ENCODE measurements around the gene SYPL1.
"Not testable (repeated sequence)": the region's sequence is repeated elsewhere in the genome, so short reads cannot be mapped to it uniquely, and the experiment has no call there.

SYPL1 gene

DNA sequence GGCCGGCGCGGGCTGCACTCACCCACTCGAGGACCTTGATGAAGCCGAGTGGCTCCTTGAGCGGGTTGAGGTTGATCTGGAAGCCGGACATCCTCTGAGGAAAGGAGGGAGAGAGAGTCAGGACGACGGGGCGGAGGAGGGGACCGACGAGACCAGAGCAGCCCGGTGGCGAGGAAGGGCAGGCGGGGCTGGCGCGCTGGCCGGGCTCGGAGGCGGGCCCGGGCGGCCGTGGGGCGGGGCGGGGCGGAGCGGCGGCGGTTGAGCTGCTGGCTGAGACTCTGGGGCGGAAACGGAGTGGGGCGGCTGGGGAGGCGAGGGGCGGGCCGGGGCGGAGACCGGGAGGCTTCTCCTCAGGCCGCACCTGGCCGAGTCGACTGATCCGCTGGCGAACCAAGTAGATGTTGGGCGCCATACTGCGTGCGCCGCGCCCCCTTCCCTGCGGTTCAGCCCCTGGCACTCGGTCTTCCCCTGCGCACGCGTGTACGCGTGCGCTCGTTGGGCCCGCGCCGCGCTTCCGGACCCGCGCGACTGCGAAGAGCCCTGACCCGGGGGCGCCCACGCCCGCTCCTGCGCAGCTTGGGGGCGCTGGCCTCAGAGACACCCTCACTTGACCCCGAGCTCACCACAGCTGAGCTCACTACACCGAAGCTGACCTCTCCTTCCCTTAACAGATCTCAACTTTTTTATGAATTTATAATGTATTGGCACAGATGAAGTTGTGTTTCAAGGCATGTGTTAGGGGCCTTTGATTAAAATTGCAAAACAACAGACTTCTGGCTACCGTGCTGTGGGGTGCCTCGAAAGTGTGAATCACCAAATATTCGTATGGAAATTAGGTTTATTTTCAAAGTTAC, at the start of gene SYPL1:
SYPL1 (minus strand) TSS at position 195 of the 854 bp plus-strand sequence; CDS start at position 91, 104 bp downstream.
- peak; percentile 95 for DNase-seq

DNA sequence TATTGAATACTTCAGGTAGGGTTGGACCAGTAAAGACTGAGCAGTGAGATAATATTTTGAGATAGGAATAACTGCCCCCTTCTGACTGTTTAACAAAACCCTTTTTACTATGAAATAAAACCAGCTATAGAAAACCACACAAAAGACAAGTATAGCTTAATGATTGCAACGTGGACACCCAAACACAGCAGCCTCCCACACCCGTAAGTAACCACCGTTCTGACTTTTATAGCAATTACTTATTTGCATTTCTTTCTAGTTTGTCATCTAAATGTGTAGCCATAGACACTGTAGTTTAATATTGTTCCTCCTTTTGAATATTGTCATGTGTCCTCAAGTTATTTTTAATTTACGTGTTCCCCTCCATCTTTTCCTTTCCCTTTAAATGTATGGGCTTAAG, 42.9 kb upstream of the SYPL1 start:
- DNase-seq: no peak

DNA sequence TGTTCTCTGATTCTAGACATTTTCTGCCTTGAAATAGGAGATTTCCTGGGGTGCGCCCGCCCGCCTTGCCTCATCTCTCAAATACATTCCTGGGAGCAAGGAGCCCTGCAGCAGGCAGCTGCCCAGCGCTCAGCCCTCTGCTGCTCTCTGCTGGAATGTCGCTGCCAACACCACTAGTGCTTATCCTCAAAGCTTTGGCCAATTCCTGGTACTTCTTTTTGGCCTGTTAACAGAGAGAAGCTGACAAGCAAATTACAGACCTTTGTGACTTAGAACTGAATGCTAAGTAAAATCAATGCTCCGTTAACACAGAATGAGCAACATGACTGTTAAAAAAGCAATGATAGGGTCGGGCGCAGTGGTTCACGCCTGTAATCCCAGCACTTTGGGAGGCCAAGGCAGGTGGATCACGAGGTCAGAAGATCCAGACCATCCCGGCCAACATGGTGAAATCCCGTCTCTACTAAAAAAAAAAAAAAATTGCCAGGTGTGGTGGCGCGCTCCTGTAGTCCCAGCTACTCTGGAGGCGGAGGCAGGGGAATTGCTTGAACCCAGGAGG, 41.9 kb upstream of the SYPL1 start:
- DNase-seq: peak; percentile 85

DNA sequence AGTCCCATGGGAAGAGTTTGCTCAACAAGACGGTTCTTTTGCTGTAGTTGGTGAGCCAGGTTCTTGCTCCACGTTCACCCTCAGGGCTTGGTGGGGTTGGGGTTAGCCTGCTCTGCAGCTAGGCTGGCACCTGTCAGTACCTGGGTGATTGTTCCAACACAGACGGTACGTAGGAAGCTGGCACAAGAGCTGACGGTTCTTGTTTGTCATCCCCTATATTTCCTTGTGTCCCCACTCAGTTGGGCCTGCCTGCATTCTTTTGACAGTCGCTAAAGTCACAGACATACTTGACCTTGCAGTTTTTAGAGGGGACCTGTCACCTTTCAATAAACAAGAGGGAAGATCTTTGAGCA, 40.2 kb upstream of the SYPL1 start:
- DNase-seq: no peak

DNA sequence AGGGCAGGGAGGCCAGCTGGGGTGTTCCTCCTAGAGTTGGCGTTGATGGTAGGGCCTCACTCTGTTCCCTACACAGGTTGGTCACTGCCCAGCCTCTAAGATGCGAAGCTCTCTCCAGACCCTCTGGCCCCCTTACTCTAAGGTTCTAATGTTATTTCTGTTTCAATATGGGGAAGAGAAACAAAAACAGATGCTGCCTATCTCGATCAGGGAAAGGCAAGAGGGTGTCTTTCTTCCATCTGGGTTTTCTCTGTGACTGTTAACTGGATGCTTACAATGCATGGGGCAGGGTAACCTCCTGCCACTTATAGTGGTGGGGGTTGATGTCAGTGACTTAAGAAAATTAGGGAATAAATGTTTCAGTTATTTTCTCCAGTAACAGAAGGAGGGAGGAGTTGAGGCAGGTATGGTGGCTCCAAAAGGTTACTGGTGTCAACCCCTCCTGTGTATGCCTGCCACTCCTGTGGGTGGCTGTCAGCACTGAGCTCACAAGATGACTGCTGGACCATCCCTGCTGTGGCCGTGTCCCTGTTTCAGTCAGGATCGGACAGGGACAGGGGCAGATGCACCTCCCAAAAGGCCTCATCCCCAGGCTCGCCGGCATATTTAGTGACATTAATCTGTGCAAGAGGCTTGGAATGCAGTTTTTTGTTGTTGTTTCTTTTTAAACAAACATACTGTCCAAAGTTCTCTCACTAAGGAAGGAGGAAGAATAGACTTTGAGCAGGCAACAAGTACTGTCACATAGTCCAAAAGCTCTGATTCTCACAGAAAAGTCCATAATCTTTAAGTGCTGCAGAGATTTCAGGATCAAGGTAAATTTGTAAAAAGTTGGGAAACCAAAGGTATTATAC, 39.6 kb upstream of the SYPL1 start:
- no peak for DNase-seq

DNA sequence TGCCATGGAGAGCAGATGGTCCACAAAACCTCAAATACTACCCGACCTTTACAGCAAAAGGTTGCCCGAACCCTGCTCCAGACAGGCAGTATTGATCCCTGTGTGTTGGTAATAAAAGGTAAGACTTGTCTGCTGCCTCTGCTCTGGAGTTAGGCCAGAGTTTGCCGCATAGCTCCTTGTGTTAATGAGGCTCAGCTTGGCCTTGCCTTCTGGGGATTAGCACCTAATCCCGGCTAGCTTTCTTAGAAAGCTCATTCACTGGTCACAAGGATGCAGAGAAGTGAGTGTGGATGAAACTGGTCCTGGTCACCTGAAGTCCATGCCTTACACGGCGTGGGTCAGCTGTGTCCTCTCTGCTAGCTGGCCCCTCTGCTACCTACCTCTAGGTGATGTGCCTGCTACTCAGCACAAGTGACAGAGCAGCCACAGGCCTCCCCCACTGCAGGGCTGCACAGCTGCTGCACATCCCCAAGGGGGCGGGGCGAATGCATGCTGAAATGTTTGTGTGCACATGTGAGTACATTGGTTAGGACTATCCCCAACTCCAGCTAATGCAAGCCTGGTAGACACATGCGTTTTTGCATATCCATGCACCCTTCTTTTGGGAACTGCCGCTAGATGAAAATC, 31.7 kb upstream of the SYPL1 start:
- no peak for DNase-seq

DNA sequence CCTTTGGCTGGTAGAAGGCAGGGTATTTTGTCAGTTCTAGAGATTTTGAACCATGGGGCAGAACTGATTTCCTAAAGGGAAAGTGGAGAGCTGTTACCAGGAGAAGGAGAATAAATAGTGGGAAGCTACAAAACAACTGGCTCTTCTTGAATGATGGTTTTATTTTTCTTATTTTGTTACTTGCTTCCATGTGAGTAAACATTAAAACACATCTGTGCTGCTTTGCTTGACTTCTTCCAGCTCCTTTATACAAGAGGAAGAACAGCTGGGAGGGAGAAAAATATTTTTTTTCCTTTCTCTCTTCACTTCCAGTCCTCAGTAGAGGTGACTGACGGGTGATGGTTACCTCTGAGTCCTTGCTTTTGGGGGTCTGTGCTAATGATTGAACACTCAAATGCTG, 30.0 kb upstream of the SYPL1 start:
- DNase-seq: no peak

DNA sequence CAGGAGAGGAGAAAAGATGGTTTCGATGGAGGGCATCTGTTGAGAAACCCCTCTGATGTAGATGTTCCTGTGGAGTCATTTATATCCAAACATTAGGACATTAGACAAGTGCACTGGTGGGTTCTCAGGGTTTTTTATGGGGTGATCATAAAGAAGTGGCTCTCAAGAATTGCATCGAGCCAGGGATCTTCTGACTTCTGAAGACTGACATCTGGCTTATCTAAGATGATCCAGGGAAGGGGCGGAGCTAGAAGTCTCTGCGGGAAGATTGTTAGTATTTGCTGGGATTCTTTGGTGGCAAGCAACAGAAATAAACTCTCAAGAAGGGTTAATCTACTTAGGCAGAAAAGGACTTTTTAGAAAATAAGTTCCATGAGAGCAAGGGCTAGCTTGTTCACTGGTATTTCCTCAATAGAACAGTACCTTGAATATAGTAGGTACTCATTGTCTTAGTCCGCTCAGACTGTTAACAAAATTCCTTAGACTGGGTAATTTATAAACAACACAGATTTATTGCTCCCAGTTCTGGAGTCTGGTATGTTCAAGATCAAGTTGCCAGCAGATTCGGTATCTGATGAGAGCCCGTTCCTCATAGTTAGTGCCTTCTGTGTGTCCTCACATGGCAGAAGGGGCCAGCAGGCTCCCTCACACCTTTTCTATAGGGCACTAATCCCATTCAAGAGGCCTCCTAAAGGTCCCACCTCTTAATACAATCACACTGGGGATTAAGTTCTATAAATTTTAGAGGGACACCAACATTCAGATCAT, 28.5 kb upstream of the SYPL1 start:
- DNase-seq: no peak

DNA sequence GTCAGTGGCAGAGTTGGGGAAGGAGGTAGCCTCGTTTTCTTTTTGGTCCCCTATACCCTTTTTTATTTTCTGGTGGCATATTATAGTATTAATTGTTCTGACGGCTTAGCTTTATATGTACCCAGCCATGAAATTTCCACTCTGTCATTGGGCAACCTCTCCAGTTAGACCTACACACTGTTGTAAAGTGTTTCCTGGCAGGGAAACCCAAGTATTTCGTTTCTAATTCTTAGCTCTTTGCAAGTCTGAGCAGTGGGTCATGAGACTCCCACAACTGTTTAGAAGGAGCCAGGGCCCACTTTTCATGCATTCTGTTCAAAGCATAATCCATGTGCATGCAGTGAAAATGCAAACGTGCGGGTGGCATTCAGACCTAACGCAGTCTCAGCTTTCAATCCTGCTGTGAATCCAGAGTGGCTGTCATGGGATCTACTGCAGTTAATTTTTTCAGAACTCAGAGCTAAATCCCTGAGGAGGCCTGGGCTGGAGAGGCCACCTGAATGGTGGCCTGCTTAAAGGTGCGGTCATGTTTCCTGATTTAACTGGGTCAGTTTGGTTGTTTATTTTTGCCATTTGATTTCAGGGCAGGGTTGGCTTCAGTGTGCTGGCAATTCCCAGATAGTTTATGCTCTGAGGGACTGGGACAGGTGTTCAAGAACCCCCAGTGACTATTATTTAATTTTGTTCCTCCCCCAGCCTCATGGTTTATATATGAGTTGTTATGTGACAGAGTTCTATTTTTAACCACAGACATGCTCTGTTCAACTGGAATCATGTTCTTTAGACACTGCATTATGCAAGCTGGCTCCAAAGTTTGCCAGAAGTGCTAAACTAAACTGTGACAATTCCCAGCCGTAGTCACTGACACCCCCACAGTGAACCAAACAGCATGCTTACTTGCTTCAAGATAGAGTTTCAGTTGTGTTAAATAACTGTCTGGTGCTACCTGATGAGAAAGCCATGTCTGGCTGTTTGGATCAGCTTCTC, 27.4 kb upstream of the SYPL1 start:
- no peak for DNase-seq

DNA sequence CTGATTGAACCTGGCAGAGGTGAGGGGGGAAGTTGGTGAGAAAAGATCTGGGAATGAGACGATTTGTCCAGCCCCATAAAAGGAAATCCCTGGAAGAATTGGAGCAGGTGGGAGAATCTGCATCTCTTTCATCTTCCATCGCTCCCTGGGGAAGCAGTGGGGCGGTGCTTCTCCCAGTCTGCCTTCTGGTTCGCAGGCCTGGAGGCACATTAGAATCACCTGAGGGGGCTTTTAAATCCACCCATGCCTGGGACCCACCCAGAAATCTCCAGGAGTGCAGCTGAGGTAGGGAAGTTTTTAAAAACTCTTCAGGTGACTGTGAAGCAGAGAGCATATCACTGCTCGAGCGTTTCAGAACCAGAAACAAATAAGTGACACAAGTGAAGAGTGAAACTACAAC, 26.7 kb upstream of the SYPL1 start:
- no peak for DNase-seq

DNA sequence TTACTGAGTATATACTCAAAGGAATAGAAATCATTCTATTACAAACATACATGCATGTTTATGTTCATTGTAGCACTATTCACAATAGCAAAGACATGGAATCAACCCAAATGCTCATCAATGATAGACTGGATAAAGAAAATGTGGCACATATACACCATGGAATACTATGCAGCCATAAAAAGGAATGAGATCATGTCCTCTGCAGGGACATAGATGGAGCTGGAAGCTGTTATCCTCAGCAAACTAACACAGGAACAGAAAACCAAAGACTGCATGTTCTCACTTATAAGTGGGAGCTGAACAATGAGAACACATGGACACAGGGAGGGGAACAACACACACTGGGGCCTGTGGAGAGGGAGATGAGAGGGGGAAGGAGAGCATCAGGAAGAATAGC, 26.1 kb upstream of the SYPL1 start:
- DNase-seq: not testable (repeated sequence)

DNA sequence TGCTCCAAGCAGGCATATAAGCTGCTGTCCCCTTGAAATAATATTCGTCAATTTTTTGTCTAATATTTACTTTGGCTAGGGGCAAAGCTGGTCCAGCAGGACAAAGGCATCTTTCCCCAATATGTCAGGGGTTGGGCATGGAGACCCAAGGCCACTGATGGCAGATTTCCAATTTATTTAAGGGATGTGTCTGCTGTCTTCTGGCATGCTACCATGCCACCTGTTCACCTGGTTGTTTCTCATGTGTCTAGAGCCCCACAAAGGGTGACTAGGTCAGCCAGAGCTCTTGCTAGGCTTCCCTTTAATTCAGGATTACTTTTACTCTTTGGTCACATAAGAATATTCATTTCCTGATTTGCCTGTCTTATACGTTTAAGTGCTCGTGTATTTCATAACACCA, 22.1 kb upstream of the SYPL1 start:
- no peak for DNase-seq

DNA sequence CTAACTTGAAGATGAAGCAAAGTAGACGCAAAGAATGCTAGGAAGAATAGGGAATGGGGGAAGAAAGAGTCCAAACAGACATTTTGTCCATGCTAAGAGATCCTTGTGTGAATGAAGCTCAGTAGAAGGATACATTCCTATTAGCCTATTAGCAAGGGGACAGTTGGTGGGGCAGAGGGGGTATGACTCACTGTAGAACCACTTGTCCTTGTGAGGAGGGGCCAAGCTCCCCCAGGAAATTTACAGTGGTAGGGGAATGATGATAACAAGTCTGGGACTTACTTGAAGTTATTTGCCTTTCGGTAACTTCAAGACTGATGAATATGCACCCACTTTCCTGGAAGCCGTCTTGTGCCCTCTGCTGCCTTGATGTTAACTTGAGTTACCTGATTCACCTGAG, 17.2 kb upstream of the SYPL1 start:
- DNase-seq: no peak

DNA sequence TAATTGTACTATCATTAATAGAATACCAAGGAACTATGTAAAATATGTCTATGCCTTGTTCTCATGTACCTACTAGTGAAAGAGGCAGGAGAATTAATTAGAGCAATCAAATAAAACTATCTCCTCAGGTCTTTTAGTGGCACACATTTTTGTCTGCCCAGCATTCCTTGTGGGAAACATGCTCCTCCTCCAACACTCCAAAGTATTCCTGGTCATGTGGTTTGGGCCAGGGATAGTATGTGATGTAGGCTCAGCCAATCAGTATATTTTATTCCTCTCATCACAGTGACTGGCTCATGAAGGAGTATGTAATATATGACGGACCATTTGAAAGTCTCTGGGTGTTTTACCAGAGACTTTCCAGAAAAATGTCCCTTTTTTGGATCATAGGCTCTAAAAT, 16.7 kb upstream of the SYPL1 start:
- DNase-seq: no peak

DNA sequence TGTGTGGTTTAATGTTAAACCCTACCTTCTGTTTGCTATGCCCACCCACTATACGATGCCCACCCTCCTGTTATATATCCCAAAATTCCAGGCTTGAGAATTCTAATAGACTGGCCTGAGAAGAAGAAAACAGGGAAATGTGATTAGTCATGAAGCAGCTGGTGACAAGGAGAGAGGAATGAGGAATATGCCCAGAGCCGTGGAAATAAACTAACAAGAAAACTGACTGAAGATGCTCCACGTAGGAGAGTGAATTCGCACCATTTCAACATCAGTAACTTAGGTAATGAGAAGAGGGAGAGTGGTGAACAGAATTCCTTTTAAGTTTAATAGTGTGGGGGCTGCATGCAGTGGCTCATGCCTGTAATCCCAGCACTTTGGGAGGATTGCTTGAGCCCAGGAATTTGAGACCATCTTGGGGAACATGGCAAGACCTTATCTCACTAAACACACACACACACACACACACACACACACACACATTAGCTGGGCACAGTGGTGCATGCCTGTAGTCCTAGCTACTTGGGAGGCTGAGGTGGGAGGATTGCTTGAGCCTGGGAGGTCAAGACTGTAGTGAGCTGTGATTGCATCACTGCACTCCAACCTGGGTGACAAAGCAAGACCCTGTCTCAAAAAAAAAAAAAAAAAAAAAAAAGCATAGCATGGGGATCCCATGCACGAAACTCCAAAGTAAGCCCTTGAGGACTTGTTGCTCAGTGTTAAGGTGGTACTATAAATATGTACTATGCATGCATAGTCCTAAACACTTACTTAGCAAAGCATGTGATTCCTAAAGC, 16.1 kb upstream of the SYPL1 start:
- DNase-seq: no peak

DNA sequence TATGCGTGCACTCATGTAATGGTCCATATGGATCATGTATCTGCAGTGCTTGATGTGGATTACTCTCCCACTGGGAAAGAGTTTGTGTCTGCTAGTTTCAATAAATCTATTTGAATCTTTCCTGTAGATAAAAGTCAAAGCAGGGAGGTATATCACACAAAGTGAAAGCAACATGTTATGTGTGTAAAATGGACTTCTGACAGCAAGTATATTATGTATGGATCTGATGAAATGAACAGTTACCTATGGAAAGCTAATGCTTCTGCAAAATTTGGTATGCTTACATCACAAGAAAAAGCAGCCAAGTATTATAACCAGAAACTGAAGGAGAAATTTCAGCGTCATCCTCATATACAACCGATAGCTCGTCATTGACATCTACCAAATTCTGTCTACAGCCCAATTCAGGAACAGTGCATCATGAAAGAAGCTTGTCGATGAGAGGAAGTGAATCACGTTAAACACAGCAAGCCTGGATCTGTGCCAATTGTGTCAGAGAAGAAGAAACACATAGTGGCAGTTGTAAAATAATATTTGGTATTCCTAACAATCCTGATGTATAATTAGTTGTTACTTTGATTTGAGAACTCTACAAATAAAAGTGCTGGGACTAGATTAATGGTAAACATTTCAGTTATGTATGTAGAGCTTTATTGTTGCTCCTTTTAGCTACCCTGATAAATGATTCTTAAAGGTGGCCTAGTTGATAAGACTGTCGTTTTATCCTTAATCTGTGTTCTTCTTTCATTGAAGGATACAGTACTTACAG, 14.2 kb upstream of the SYPL1 start:
- DNase-seq: peak; percentile 64

DNA sequence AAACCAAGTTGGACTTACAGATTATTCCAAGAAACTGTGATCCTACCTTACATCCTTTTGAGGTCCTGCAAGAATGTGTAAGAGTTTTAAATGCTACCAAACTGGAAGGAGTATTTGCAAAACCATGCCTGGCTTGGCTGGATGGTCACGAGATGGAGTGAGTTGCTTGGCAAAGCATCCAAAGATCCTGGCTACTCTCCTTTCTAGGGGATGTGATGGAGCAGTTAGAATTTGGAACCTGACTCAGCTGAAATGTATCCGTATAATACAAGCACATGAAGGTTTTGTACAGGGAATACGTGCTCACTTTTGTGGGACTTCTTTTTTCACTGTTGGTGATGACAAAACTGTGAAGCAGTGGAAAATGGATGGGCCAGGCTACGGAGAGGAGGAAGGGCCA, 13.3 kb upstream of the SYPL1 start:
- DNase-seq: no peak

DNA sequence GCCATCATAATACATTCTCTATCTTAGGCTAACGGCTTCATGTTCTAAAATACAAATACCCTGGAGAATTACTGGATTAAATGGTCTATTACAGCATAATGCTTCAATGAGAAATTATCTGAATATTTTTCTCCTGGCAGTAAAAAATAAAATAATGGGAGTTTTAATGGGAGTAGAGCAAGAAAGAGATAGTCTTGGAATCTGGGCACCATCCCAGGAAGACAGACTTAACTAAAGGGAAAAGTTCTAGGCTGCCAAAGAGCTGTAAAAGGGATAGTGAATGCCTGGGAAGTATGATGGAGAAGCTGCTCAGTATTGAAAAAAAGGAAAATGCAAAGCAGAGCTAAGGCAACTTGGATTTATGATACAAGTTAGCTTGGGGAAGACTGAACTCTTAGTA, 12.1 kb upstream of the SYPL1 start:
- no peak for DNase-seq

DNA sequence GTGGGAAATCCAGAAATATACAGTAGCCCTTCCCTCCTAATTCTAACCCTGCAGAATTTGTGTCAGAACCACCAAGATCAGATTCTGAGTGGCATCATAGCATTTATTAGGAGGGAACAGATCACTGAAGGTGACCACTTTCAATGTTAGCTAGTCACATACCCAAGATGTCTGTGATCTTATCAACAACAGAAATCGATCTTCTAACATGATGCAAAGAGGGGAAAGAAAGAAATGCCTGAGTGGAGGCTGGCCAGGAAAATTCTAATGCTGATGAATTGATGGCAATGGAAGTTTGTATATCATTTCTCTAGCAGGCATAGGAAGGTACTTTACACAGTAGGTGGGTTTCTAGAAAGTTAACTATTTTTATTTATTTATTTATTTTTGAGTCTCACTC, 10.6 kb upstream of the SYPL1 start:
- DNase-seq: no peak
